HG02763 (cell line): ENCODE measurements around the gene GPR132.
"Not testable (repeated sequence)": the region's sequence is repeated elsewhere in the genome, so short reads cannot be mapped to it uniquely, and the experiment has no call there.

Source experiments
- ATAC-seq: cut with Tn5 transposase; IDR thresholded peaks from one replicate; pipeline ENCODE4 v1.9.1; 2021; ENCODE audit warnings: mild to moderate bottlenecking, moderate library complexity; ENCODE audit not compliant: unreplicated experiment

The GPR132 gene

DNA sequence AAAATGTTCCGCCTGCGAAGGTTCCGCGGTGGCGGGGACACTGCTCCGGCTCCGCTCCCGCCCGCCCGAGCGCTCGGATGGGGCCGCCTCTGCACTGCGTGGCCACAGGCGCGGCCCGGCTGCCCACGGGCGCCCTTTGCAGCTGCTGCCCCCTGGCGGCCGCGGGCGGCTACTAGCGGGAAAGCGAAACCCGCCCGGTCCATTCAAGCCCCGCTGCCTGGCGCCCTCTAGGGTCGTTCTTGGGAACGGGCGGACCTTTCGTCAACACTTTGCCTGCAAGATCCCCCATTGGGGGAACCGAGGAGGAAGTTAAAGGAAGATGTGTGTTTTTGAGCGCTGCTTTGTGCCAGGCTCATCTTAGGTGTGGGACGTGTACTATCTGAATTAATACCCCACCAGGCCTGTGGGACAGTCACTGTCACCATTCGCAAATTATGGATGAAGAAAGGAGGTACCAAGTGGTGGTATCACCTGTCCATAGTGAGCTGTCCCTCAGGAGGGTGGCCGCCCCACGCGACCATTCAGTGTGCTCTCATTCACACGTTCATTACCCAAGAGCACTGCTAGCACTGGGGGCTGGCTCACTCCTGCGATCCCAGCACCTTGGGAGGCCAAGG, 19.4 kb downstream of the GPR132 start:
- ATAC-seq = peak; percentile 61

DNA sequence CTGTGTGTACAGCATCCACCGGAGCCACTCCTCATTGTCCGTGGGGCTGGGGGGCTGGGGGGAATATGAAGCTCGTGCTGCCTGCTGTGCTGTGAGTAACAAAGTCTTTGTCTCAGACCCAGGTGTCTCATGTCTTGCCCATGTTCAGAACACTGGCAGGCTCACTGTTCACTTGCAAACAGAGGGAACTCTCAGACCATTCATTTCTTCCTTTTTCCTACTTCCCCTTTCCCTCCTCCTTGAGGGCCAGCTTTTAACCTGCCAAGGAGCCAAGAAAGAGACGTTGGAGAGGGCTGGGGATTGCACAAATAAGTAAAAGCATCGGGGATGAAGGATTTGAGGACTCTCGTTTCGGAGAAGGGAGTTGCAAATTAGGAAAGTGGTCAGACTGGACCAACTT, 21.6 kb downstream of the GPR132 start:
- ATAC-seq = no peak

DNA sequence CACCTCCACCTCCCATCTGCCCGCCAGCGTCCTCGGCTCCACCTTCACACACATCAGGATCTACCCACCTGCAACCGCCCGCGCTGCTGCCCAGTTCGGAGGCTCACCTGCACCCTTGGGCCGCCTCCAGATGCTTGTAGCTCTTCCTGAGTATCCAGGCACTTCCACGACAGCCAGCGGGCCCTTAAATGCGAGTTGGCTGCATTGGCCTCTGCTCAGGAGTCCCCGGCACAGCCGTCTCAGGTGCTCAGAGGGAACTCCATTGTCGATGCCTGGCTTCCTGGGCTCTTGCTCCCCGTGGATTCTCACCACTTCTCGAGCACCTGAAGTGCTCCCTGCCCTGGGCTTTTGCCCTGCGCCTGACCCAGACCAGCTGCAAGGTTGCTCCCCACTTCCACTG, 22.4 kb downstream of the GPR132 start:
- ATAC-seq = no peak

DNA sequence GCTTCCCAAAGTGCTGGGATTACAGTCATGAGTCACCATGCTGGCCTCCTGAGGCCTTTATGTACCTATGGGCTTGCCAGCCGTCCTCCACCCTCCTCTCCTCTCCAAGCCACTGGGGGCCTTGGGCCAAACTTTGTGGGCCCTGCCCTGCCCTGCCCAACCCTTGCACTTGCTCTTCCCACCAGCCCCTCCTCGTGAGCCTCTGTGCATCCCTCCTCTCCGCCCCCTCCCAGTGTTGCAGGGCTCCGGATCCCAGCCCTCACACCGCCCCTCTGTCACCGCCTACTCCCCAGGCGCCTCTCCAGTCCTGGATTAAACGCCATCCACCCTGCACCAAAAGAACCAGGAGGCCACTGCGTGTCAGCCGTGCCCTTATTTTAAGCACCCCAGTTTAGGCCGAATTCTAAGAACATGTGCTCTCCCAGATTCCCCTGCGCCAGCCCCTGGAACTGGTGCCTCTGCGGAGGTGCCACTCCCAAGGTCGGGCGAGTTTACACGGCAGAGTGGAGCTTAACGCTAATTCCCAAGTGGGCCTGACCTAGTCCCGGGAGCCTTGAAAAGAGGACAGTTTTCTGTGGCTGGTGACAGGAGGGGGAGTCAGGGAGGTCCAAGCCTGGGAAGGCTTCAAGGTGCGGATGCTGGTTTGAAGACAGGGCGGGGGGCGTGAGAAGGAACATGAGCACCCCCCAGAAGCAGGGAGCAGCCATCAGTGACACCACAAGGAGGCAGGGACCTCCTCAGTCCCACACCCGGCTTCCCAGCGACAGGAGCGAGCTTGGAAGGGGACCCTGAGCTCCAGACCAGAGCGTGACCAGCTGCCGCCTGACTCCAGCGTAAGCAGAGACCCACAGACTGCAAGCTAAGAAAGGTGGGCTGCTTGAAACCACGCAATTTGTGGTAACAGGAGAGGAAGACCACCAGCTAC, 23.1 kb downstream of the GPR132 start:
- no peak for ATAC-seq

DNA sequence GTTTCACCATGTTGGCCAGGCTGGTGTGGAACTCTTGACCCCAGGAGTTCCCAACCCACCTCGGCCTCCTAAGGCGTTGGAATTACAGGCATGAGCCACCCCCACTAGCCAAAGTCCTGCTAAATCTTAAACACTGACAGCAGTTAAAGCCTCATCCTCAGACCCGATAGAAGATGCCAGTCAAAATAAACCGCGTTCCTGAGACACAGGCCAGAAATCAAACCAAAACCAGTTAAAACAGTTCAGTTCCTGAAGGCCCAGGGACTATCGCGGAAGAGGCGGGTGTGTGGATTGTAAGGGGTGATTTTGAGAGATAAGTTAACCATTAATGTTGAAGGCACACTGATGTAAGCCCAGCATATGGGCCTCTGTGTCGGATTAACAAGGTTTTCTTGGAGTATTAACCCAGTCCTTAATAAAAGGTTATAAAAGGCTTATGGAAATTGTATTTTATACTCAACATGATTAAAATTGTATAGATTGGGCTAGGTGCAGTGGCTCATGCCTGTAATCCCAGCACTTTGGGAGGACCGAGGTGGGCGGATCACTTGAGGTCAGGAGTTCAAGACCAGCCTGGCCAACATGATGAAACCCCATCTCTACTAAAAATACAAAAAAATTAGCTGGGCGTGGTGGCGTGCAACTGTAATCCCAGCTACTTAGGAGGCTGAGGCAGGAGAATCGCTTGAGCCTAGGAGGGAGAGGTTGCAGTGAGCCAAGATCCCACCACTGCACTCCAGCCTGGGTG, 25.6 kb downstream of the GPR132 start:
- ATAC-seq = no peak

DNA sequence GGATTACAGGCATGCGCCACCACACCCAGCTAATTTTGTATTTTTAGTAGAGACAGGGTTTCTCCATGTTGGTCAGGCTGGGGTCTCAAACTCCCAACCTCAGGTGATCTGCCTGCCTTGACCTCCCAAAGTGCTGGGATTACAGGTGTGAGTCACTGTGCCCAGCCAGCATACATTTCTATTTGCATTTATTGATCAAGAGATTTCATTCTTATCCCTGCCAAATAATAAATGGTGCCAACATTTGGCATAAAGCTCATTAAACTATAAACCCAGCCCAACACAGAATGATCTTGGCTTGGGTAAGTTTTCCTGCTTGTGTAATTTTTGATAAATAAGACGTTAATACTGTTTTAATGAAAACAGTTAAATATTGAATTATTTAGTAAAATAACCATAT, 29.6 kb downstream of the GPR132 start:
- not testable (repeated sequence) for ATAC-seq

DNA sequence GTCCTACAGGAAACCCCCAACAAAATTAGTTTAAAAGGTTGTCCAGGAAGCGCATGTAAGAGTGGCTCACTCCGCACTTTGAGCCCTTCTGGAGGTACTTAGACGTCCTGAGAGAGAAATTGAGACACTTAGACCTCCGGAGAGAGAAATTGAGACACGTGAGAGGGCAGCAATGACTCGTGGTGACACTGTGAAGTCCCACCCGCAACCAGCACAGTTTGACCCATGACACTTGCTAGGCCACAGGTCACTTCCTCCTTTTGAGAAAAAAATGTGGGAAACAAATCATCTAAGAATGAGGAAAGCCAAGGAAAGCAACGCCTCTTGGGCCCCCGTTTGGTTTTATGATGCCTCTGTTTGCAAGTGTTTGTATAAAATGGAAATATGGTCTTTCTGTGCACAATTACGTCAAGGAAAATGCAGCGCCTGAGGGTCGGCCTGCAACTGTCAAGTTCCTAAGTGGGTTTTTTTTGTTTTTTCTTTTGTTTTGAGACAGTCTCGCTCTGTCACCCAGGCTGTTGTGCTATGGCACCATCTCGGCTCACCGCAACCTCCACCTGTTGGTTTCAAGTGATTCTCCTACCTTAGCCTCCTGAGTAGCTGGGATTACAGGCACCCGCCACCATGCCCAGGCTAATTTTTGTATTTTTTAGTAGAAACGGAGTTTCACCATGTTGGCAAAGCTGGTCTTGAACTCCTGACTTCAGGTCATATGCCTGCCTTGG, 30.8 kb downstream of the GPR132 start:
- ATAC-seq = no peak

DNA sequence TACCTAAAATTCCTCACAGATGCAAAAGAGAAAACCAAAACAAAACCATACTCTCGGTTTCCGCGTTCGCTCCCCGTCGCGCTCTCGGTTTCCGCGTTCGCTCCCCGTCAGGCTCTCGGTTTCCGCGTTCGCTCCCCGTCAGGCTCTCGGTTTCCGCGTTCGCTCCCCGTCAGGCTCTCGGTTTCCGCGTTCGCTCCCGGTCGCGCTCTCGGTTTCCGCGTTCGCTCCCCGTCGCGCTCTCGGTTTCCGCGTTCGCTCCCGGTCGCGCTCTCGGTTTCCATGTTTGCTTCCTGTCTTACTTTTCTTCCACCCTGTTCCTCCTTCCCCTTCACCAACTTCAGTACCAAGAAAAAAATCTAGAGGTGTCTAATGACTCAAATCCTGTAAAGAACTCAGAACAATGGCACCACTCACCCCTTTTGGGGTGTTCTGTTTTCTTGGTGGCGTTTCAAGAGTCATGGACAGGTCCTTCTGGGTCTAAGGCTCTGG, 31.8 kb downstream of the GPR132 start:
- ATAC-seq = not testable (repeated sequence)

DNA sequence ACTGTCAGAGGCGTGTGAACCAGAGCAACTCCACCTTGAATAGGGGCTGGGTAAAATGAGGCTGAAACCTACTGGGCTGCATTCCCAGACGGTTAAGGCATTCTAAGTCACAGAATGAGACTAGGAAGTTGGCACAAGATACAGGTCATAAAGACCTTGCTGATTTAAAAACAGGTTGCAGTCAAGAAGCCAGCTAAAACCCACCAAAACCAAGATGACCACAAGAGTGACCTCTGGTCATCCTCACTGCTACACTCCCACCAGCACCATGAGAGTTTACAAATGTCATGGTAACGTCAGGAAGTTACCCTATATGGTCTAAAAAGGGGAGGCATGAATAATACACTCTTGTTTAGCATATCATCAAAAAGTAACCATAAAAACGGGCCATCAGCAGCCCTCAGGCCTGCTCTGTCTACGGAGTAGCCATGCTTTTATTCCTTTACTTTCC, 32.8 kb downstream of the GPR132 start:
- not testable (repeated sequence) for ATAC-seq

DNA sequence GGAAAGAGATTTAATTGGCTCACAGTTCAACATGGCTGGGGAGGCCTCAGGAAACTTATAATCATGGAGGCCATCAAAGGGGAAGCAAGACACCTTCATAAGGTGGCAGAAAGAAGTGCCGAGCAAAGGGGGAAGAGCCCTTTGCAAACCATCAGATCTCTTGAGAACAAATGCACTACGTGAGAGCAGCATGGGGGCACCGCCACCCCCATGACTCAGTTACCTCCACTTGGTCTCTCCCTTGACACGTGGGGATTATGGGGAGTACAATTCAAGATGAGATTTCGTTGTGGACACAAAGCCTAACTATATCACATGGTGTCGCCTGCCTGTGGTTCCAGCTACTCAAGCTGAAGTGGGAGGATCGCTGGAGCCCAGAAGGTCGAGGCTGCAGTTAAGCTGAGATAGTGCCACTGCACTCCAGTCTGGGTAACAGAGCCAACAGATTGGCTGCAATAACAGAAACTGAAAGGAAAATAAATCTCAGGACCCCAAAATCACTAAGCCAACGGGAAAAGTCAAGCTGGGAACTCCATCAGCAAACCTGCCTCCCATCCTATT, 34.3 kb downstream of the GPR132 start:
- no peak for ATAC-seq

DNA sequence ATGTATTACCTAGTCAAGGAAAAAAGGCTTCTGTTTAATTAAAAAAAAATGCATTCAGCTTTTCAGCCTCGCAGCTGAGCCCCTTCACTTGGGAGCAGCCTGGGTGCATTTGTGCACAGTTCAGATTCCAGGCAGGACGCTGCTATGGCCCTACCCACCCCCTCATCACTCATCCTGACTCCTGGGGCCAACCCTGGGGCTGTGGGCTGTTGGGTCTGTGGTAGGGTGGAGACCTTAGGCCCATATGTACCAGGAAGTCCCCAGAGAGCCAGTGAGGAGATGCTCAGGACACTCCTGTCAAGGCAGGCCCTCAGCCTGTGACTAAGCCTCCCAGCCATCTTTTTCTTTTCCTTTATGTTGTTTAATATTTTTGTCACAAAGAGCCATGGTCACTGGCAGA, 35.0 kb downstream of the GPR132 start:
- no peak for ATAC-seq

DNA sequence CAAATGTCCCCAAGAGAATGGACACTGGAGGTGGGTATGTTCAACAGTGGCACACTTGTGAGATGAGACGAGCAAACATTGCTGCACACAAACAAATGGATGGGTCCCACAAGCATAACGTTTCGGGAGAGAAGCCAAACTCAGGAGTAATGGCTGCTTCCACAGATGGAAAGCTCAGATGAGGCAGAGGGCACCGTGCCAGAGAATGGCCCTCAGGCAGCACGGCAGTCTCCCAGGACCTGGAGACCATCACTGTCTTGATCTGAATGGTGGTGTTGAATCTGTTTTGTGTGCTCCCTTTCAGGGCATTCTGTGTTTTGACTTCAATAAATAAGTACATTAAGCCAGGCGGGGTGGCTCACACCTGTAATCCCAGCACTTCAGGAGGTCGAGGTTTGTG, 35.8 kb downstream of the GPR132 start:
- ATAC-seq = no peak

DNA sequence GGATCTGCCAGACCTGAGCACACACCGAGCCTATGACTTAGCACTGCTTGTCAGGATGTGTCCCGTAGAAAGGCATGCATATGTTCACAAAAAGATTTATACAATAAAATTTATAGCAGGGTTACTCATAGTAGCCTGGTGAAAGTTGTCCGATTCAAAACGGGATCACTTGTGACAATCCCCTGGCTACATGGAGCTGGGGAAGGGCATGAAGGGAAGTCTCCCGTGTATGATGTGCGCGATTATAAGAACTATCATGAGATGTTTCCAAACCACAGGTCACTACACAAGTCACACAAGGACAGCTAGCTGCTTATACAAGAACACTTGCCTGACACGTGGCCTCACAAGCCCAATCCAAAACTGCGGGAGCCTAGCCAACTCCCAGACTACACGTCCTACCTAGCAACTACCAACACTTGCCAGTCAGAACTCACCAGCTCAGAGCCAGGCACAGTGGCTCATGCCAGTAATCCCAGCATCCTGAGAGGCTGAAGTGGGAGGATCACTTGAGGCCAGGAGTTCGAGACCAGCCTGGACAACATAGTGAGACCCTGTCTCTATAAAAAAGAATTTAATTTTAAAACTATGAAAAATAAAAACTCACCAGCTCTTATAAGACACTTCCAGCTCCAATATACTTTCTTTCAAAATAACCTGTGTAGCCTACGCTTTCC, 36.8 kb downstream of the GPR132 start:
- no peak for ATAC-seq

DNA sequence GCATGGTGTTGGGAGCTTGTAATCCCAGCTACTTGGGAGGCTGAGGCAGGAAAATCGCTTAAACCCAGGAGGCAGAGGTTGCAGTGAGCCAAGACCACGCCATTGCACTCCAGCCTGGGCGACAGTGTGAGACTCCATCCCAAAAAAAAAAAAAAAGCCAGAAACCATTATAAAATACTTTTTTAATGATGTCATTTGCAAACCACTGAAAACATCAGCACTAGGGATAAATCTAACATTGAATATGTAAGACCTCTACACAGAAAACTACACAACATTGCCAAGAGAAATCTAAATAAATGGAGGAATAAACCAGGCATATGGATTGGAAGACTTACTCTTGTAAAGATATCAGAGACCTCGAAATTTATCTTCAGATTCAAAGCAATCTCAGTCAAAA, 37.5 kb downstream of the GPR132 start:
- ATAC-seq = not testable (repeated sequence)

DNA sequence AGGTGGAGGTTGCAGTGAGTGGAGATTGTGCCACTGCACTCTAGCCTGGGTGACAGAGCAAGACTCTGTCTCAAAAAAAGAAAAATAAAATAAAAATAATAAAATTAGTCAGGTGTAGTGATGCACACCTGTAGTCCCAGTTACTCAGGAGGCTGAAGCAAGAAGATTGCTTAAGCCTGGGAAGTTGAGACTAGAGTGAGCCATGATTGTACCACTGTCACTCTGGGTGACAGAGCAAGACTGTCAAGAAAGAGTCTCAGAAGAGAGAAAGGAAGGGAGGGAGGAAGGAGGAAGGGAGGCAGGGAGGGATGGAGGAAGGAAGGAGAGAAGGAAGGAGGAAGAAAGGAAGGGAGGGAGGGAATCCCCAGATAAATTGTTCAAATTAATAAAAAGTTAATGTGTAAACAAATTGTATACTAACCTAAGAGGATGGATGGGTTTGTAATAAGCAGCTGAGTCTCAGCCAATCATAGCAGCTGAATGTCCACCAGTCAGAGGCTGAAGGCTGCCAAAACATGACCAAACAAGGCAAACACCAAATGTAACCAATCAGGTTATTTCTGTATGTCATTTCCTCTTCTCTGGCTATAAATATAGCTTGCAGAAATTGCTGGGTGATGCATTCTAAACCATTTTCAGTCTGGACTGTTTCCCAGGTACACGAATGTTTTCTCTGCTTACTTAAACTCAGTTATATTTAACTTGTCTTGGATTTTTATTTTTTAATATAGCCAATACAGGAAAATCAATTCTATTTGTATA, 38.2 kb downstream of the GPR132 start:
- no peak for ATAC-seq

DNA sequence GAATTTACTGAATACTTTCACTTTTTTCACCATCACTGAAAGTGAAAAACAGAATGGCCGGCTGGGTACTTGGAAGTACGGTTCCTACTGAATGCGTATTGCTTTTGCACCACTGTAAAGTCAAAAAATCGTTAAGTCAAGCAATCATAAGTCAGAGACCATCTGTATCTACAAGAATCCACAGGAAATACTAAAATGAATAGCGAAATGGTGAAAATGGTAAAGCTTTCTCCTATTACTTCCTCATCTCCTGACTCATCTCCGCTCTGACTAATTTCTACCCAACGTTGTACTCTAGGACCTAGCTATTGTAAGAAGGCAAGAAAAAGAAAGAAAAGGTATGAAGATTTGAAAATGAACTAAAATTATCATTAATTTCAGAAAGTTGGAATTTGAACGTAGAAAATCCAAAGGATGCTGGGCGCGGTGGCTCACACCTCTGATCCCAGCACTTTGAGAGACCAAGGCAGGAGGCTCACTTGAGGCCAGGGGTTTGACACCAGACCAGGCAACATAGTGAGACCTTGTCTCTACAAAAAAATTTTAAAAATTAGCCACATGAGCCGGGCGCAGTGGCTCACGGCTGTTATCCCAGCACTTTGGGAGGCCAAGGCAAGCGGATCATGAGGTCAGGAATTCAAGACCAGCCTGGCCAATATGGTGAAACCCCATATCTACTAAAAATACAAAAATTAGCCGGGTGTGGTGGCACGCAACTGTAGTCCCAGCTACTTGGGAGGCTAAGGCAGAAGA, 39.0 kb downstream of the GPR132 start:
- no peak for ATAC-seq

DNA sequence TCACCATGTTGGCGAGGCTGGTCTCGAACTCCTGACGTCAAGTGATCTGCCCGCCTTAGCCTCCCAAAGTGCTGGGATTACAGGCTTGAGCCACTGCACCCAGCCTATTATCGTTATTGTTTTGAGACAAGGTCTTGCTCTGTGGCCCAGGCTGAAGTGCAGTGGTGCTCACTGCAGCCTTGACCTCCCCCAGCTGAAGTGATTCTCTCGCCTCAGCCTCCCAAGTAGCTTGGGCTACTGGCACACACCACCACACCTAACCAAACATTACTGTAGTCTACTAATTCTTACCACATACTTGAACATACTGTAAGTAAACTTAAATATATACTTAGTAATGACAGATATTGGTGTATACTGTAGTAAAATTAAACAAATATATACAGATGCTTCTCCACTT, 39.8 kb downstream of the GPR132 start:
- ATAC-seq = no peak

DNA sequence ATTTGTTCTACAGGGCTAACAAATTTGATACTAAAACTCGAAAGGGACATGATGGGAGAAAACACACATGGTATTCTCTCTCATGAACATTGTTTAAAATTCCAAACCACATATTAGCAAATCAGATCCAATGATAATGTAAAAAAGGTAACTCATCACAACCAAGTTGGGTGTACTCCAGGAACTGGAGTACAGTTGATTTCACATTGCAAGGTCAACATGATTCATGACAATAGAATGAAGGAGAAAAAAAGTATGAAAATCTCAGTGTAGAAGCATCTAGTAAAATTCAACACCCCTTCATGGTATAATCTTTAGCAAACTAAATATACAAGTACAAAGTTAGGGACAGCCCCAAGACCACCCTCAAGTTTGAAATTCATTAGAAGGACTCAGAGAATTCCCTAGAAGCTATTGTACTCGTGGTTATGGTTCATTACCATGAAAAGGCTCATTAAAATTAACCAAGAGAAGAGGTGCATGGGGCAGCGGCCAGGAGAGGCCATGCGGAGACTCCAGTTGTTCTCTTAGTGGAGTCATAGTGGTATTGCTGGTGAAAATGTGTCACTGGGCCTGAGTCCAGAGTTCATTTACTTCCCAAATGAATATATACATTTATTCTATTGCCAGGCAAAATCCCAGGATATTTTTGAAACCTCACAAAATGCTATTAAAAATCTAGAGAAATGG, 41.3 kb downstream of the GPR132 start:
- ATAC-seq = no peak
